GM18519 (cell line): ENCODE results near the gene KLHDC8B.
"Not testable (repeated sequence)": the region's sequence is repeated elsewhere in the genome, so short reads cannot be mapped to it uniquely, and the experiment has no call there.

ENCODE experiments used
- ATAC-seq: cut with Tn5 transposase; IDR thresholded peaks from one replicate; pipeline ENCODE4 v1.9.1; 2021; ENCODE audit warnings: mild to moderate bottlenecking, moderate library complexity; ENCODE audit not compliant: unreplicated experiment, low FRiP score

The KLHDC8B gene

GRCh38 chr3:49180116-49180515 is 8.7 kb downstream of the KLHDC8B start:
- ATAC-seq = no peak

- ATAC-seq = no peak
Measured at GRCh38 chr3:49181351-49181750, 10.0 kb downstream of the KLHDC8B start.

GRCh38 chr3:49182682-49183081 is 11.3 kb downstream of the KLHDC8B start:
- ATAC-seq = no peak

GRCh38 chr3:49183873-49184272 is 12.5 kb downstream of the KLHDC8B start:
- no peak for ATAC-seq

GRCh38 chr3:49191741-49192140 is 20.3 kb downstream of the KLHDC8B start:
- ATAC-seq = no peak

DNA sequence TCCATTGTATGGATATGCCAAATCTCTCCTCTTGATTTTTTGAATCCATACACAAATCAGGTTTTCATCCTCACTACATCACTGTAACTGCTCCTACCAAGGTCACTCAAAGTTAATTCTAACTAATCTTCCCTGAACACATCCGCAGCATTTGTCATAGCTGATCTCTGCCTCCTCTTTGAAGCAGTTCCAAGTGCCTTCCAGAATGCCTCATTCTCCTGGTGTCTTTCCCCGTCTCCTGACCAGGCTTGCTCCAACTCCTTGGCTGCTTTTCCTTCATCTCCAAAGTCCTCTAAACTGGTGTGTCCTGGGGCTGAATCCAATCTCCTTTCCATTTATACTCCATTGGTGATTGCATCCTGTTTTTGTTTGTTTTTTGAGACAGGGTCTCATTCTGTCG is 26.8 kb downstream of the KLHDC8B start:
- no peak for ATAC-seq

- ATAC-seq = no peak
Measured at GRCh38 chr3:49198611-49199230, 27.3 kb downstream of the KLHDC8B start.

GRCh38 chr3:49199239-49199899 is 28.0 kb downstream of the KLHDC8B start:
- no peak for ATAC-seq

- no peak for ATAC-seq
Measured at GRCh38 chr3:49199900-49200281, 28.5 kb downstream of the KLHDC8B start.

- no peak for ATAC-seq
Measured at GRCh38 chr3:49213541-49213943, 42.1 kb downstream of the KLHDC8B start.

- no peak for ATAC-seq
Measured at GRCh38 chr3:49213998-49214397, 42.6 kb downstream of the KLHDC8B start.

GRCh38 chr3:49216687-49217086 is 45.3 kb downstream of the KLHDC8B start:
- not testable (repeated sequence) for ATAC-seq

GRCh38 chr3:49217108-49217507 is 45.7 kb downstream of the KLHDC8B start:
- ATAC-seq = not testable (repeated sequence)

DNA sequence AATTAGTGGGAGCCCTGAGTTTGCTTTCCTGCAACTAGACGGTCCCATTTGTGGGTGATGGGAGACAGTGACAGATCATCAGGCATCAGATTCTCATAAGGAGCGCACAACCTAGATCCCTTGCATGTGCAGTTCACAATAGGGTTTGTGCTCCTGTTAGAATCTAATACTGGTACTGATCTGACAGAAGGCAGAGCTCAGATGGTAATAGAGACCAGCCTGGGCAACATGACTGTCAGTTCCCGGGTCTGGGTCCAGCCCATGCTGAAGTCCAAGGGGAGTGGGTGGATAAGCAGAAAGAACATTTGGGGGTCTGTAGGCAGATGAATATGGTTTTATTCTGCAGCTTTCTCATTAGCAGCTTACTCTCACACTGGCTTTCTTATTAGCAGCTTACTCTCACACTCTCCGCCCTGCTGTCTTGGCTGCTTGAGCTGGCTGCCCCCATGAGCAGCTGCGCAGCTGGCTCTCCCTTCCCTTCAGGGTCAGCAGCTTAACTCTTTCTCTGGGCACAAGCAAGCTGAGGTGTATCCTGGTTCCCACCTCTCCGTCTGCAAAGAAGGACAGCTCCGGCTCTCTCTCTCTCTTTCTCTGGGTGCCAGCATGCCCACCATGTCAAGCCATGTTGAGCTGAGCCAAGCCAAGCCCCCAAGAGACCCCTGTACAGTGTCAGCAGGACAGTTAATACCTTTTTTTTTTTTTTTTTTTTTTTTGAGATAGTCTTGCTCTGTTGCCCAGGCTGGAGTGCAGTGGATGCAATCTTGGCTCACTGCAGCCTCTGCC is 46.5 kb downstream of the KLHDC8B start:
- ATAC-seq = no peak

DNA sequence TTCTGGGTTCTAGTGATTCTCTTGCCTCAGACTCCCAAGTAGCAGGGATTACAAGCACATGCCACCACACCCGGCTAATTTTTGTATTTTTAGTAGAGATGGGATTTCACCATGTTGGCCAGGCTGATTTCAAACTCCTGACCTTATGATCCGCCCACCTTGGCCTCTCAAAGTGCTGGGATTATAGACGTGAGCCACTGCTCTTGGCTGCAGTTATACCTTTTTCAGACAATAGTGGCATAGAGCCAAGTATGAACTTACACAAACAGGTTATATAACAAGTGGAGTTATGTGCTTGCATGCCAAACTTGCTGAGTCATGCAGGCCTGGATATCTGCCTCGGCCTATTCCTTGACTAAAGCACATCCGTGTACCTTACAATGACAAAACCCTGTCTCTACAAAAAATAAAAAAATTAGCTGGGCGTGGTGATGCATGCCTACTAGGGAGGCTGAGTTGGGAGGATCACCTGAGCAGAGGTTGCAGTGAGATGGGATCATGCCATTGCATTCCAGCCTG is 47.1 kb downstream of the KLHDC8B start:
- ATAC-seq = not testable (repeated sequence)

GRCh38 chr3:49219132-49219531 is 47.7 kb downstream of the KLHDC8B start:
- no peak for ATAC-seq

- not testable (repeated sequence) for ATAC-seq
Measured at GRCh38 chr3:49220985-49221563, 49.7 kb downstream of the KLHDC8B start.

DNA sequence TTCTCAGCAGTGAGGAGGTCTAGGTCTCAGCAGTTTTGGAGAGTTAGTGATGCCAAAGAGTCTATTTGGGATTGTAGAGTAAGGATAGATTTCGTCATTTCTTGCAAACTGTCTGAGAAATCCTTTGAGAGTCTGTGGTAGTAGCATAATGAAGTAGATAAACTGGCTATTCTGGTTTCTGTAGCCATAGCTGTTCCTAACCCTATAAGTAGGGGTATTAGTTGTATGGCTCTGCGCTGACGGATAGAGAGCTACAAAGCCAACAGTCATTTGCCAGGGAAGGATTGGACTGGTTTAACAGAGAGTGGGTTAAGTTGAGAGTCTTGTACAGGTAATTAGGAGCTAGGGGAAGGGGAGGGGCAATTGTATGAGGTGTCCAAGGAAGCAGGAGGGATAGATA is 50.6 kb downstream of the KLHDC8B start:
- ATAC-seq = no peak
